ENCODE results near the gene UPK1A. TPM values are rescaled to one million over a fixed set of nuclear protein-coding genes. Genes with fewer than 3 reads are reported as not detected.

The UPK1A gene
- total and polyA plus RNA-seq, 10 of the 15 experiments (the other 5 are each of a cell fraction or from before 2014, with no cell fraction given): 0.15 to 1.9 (median 0.26) TPM; not detected in 7

- peak; percentile 92; the same call in 1 of the 2 replicates for TF ChIP-seq POLR2AphosphoS2 (IDR thresholded peaks at IDR 0.05; ENCODE audit: low read depth, low read length)
- TF ChIP-seq RCOR1 (conservative IDR thresholded peaks at IDR 0.05; ENCODE audit: low read depth, low read length): 0 out of 2 replicates have a peak, but pooled peaks have one; percentile 11
- TF ChIP-seq JUND (IDR thresholded peaks at IDR 0.05; ENCODE audit: low read depth, low read length): no peak
- TF ChIP-seq SREBF2 (IDR thresholded peaks at IDR 0.05; ENCODE audit: low read length): no peak
- no peak for TF ChIP-seq ZNF384 (IDR thresholded peaks at IDR 0.05; ENCODE audit: borderline replicate concordance, low read depth, low read length)
- TF ChIP-seq, protein P1, sequence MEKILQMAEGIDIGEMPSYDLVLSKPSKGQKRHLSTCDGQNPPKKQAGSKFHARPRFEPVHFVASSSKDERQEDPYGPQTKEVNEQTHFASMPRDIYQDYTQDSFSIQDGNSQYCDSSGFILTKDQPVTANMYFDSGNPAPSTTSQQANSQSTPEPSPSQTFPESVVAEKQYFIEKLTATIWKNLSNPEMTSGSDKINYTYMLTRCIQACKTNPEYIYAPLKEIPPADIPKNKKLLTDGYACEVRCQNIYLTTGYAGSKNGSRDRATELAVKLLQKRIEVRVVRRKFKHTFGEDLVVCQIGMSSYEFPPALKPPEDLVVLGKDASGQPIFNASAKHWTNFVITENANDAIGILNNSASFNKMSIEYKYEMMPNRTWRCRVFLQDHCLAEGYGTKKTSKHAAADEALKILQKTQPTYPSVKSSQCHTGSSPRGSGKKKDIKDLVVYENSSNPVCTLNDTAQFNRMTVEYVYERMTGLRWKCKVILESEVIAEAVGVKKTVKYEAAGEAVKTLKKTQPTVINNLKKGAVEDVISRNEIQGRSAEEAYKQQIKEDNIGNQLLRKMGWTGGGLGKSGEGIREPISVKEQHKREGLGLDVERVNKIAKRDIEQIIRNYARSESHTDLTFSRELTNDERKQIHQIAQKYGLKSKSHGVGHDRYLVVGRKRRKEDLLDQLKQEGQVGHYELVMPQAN (conservative IDR thresholded peaks at IDR 0.05): peak; percentile 40; the same call in 1 of the 2 replicates
- TF ChIP-seq CBX3 (IDR thresholded peaks at IDR 0.05; ENCODE audit: borderline replicate concordance, low read depth): no peak
- peak; percentile 86 for TF ChIP-seq YY1 (IDR thresholded peaks at IDR 0.05; ENCODE audit: low read depth, low read length)
- TF ChIP-seq ZBED1 (IDR thresholded peaks at IDR 0.05; ENCODE audit: borderline replicate concordance): no peak
- TF ChIP-seq BCLAF1 (IDR thresholded peaks at IDR 0.05): no peak
- TF ChIP-seq ESRRA (IDR thresholded peaks at IDR 0.05; ENCODE audit: low read length): 0 out of 2 replicates have a peak, but pooled peaks have one; percentile 68
- TF ChIP-seq BCL3 (IDR thresholded peaks at IDR 0.05; ENCODE audit: borderline replicate concordance, insufficient read depth, low read depth, low read length, poor library complexity, severe bottlenecking): no peak
- peak; percentile 49; the same call in 1 of the 2 replicates for TF ChIP-seq MEF2A (IDR thresholded peaks at IDR 0.05; ENCODE audit: insufficient read depth, low read depth, low read length)
- TF ChIP-seq KLF5 (IDR thresholded peaks at IDR 0.05; ENCODE audit: partially characterized antibody): no peak
- 0 out of 2 replicates have a peak, but pooled peaks have one; percentile 25 for TF ChIP-seq PKNOX1 (IDR thresholded peaks at IDR 0.05)
- no peak for TF ChIP-seq ZNF274 (IDR thresholded peaks at IDR 0.05; ENCODE audit: insufficient read depth, insufficient read length)
- TF ChIP-seq CREM (IDR thresholded peaks at IDR 0.05; ENCODE audit: low read depth): peak; percentile 90; the same call in 1 of the 2 replicates
- no peak for TF ChIP-seq IRF4 (IDR thresholded peaks at IDR 0.05; ENCODE audit: low read depth, low read length)
- no peak for TF ChIP-seq CBX5 (IDR thresholded peaks at IDR 0.05; ENCODE audit: low read depth)
- TF ChIP-seq JUNB (IDR thresholded peaks at IDR 0.05): no peak
- TF ChIP-seq SIX5 (IDR thresholded peaks at IDR 0.05; ENCODE audit: low read depth, low read length, severe bottlenecking): peak; percentile 94
- TF ChIP-seq STAT3 (IDR thresholded peaks at IDR 0.05; ENCODE audit: low read depth, low read length): no peak
- TF ChIP-seq RUNX3 (IDR thresholded peaks at IDR 0.05; ENCODE audit: low read length): no peak
- TF ChIP-seq NRF1 (conservative IDR thresholded peaks at IDR 0.05; ENCODE audit: low read depth, low read length): no peak
These were observed 50.7 kb downstream of the UPK1A start (continued) for GRCh38 chr19:35716801-35717664.
